HepG2 (cell line): Measurements from ENCODE around the gene TM6SF1. TPM values are rescaled to one million over a fixed set of nuclear protein-coding genes. Genes with fewer than 3 reads are reported as not detected.

Experiments
- CSRNP1 ChIP-seq: sonication (generic); formaldehyde crosslinking; IDR thresholded peaks from 2 replicates; pipeline ENCODE4 v1.8.1; 2023; ENCODE audit warnings: mild to moderate bottlenecking, missing genetic modification reagents
- IKZF4 ChIP-seq: sonication (generic); formaldehyde crosslinking; IDR thresholded peaks from 2 replicates; pipeline ENCODE4 v1.5.1; 2020; ENCODE audit warnings: borderline replicate concordance, mild to moderate bottlenecking, low read depth, missing genetic modification reagents; ENCODE audit errors: not compliant biosample characterization
- MAZ ChIP-seq, 2 experiments: sonication (generic) in 1 of 2; formaldehyde crosslinking in 1 of 2; IDR thresholded peaks; 2 replicates each; pipeline versions ENCODE4 v1.5.0 to v1.6.1; 2012 to 2020; ENCODE audit warnings: low read depth in 2 of 2, mild to moderate bottlenecking in 2 of 2, borderline replicate concordance in 1 of 2, improper control_type of control experiment in 1 of 2, low read length in 1 of 2, missing genetic modification reagents in 1 of 2, moderate library complexity in 1 of 2
- MIXL1 ChIP-seq: IDR thresholded peaks from 2 replicates; pipeline ENCODE4 v1.6.1; 2016
- RAD21 ChIP-seq: fragments of 450-650 bp; formaldehyde crosslinking; IDR thresholded peaks from 2 replicates; pipeline ENCODE4 v1.5.0; 2020; ENCODE audit warnings: mild to moderate bottlenecking
- ZFP1 ChIP-seq: IDR thresholded peaks from 2 replicates; pipeline ENCODE4 v1.6.1; 2016
- ZNF142 ChIP-seq: sonication (generic); formaldehyde crosslinking; IDR thresholded peaks from 2 replicates; pipeline ENCODE4 v1.4.0; 2020; ENCODE audit warnings: missing genetic modification reagents
- ZNF207 ChIP-seq: fragments of 450-650 bp; IDR thresholded peaks from 2 replicates; pipeline ENCODE4 v1.6.1; 2016; ENCODE audit warnings: antibody characterized with exemption, borderline replicate concordance
- ZNF282 ChIP-seq: fragments of 450-650 bp; IDR thresholded peaks from 2 replicates; pipeline ENCODE4 v1.6.1; 2018; ENCODE audit not compliant: partially characterized antibody
- ZNF598 ChIP-seq: sonication (generic); formaldehyde crosslinking; IDR thresholded peaks from 2 replicates; pipeline ENCODE4 v1.5.1; 2020; ENCODE audit warnings: mild to moderate bottlenecking, missing genetic modification reagents, borderline replicate concordance
- ZSCAN31 ChIP-seq: sonication (generic); formaldehyde crosslinking; IDR thresholded peaks from 2 replicates; pipeline ENCODE4 v1.5.0; 2020; ENCODE audit warnings: low read depth, mild to moderate bottlenecking, missing genetic modification reagents
- polyA plus RNA-seq, 8 experiments: library from polyadenylated mRNA; depleted of rRNA in 3 of 8; stranded (reverse) in 7 of 8; unstranded in 1 of 8; fragments of >200 nt; fragmentation: Illumina TruSeq in 4 of 8; extraction: Trizol in 4 of 8; gene quantifications; 2 replicates each; pipeline versions ENCODE4 v1.2.1 to v1.2.3, GENCODE V29; 2011 to 2016; ENCODE audit warnings: low read depth in 4 of 8, missing spikeins in 1 of 8, mixed read lengths in 1 of 8; ENCODE audit not compliant: insufficient read depth in 1 of 8
- total RNA-seq, 5 experiments: library from RNA; depleted of rRNA; stranded (reverse); fragments of >200 nt; fragmentation: Illumina TruSeq; extraction: Trizol; gene quantifications; 2 replicates each; pipeline ENCODE4 v1.2.3, GENCODE V29; 2016; ENCODE audit warnings: low read depth in 1 of 5
- TF ChIP-seq, protein P1 (sequence below), 2 experiments: sonication (generic) in 1 of 2; formaldehyde crosslinking in 1 of 2; IDR thresholded peaks; 2 replicates each; pipeline versions ENCODE4 v1.4.0 to v1.6.1; 2018 to 2020; ENCODE audit warnings: missing genetic modification reagents in 2 of 2, borderline replicate concordance in 1 of 2, low read depth in 1 of 2, mild to moderate bottlenecking in 1 of 2, missing biosample characterization in 1 of 2
- TF ChIP-seq, protein P2 (sequence below), 2 experiments: fragments of 450-650 bp in 1 of 2; sonication (generic) in 1 of 2; formaldehyde crosslinking; IDR thresholded peaks; 2 replicates each; pipeline versions ENCODE4 v1.5.0 to v1.8.0; 2020 to 2022; ENCODE audit warnings: mild to moderate bottlenecking in 1 of 2, missing genetic modification reagents in 1 of 2

The TM6SF1 gene
- total and polyA plus RNA-seq, 2 of the 13 experiments (the other 11 are each of a cell fraction or from before 2014, with no cell fraction given) = not detected

- TF ChIP-seq ZNF142 (peak; percentile 63; the same call in 1 of the 2 replicates), MIXL1 (CRISPR knock-in tag) (no peak), ZFP1 (no peak), ZNF207 (no peak), RAD21 (peak; percentile 17; the same call in 1 of the 2 replicates), CSRNP1 (CRISPR knock-in tag) (no peak), ZNF282 (no peak), IKZF4 (peak; percentile 77), ZNF598 (no peak), MAZ (IDR thresholded peaks at IDR 0.05; ENCODE audit: borderline replicate concordance, low read depth, low read length) (peak; percentile 85), MAZ (CRISPR knock-in tag; IDR thresholded peaks at IDR 0.05; ENCODE audit: low read depth) (peak; percentile 90), ZSCAN31 (CRISPR knock-in tag) (no peak)
- TF ChIP-seq, protein P1, sequence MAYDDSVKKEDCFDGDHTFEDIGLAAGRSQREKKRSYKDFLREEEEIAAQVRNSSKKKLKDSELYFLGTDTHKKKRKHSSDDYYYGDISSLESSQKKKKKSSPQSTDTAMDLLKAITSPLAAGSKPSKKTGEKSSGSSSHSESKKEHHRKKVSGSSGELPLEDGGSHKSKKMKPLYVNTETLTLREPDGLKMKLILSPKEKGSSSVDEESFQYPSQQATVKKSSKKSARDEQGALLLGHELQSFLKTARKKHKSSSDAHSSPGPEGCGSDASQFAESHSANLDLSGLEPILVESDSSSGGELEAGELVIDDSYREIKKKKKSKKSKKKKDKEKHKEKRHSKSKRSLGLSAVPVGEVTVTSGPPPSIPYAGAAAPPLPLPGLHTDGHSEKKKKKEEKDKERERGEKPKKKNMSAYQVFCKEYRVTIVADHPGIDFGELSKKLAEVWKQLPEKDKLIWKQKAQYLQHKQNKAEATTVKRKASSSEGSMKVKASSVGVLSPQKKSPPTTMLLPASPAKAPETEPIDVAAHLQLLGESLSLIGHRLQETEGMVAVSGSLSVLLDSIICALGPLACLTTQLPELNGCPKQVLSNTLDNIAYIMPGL (CRISPR knock-in tag; IDR thresholded peaks at IDR 0.05; ENCODE audit: borderline replicate concordance in 1 of 2, low read depth in 1 of 2) = peak; percentile 76 to 85; a peak in 2 of 4 replicates
- TF ChIP-seq, protein P2, sequence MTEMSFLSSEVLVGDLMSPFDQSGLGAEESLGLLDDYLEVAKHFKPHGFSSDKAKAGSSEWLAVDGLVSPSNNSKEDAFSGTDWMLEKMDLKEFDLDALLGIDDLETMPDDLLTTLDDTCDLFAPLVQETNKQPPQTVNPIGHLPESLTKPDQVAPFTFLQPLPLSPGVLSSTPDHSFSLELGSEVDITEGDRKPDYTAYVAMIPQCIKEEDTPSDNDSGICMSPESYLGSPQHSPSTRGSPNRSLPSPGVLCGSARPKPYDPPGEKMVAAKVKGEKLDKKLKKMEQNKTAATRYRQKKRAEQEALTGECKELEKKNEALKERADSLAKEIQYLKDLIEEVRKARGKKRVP (CRISPR knock-in tag; IDR thresholded peaks at IDR 0.05) = no peak; a peak in 1 of 4 replicates
Observed at GRCh38 chr15:83066734-83067637, 40.5 kb upstream of the TM6SF1 start, which contains the start of gene BTBD1 (continued).
